ENCODE measurements around the gene REEP1. TPM values are rescaled to one million over a fixed set of nuclear protein-coding genes. Genes with fewer than 3 reads are reported as not detected.

REEP1 gene
- total and polyA plus RNA-seq, 9 of the 15 experiments (the other 6 are each of a cell fraction or from before 2014, with no cell fraction given), result 0.11 to 0.67 (median 0.13) TPM

DNA sequence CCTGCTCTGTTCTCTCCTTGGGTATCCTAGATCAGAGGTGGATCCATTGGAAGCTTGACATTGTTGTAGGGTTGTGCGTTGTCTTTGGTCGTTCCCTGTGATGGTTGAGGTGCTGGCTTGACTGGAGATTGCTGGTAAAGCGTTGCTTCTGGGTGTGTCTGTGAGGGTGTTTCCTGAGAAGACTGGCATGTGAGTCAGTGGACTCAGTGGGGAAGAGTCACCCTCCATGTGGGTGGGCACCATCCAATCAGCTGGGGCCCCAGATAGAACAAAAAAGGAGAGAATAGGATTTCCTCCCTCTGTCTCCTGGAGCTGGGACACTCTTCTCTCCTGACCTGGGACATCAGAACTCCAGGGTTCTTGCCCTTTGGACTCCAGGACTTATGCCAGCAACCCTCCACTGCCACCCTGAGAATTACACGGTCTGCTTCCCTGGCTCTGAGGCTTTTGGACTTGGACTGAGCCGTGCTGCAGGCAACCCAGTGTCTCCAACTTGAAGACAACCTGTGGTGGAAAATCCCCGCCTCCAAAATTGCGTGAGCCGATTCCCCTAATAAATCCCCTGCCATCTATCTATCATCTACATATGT lies 14.8 kb upstream of the REEP1 start:
- intact Hi-C loops (cut with micrococcal nuclease), result no loop called here
- Histone ChIP-seq H3K27ac (ENCODE audit: extremely low read depth, low read depth, low read length) (no peak overlapping the region), H3K36me3 (ENCODE audit: control insufficient read depth, insufficient read depth, low read length) (no peaks in the 10 kb centered on the region), H3K9me1 (ENCODE audit: control insufficient read depth, insufficient read depth, low read length) (no peaks in the 10 kb centered on the region), H3K4me3 (no peak overlapping the region), H3K79me2 (ENCODE audit: control insufficient read depth, insufficient read depth, low read length) (no peaks in the 10 kb centered on the region), H3K27me3 (ENCODE audit: control insufficient read depth in 2 of 2, insufficient read depth in 2 of 2, low read length in 2 of 2) (peaks cover 6 to 12% of the 10 kb centered on the region in 2 experiments; a peak in 4 of 5 replicates), H3K9me3 (replicated peaks; ENCODE audit: control insufficient read depth, insufficient read depth, low read depth, low read length) (no peaks in the 10 kb centered on the region), H2AFZ (ENCODE audit: low read depth, low read length) (no peak overlapping the region), H4K20me1 (replicated peaks; ENCODE audit: control insufficient read depth, insufficient read depth, low read length) (no peaks in the 10 kb centered on the region), H3K4me1 (replicated peaks in 1 of 2; ENCODE audit: control insufficient read depth in 2 of 2, insufficient read depth in 2 of 2, low read length in 2 of 2) (no peaks in the 10 kb centered on the region), H3K4me2 (ENCODE audit: insufficient read depth, low read length) (no peak overlapping the region), H3K9ac (ENCODE audit: insufficient read depth in 1 of 2, low read depth in 2 of 2, low read length in 2 of 2) (no peak overlapping the region)
- ATAC-seq (no peak), FAIRE-seq (no peak), DNase-seq (ENCODE audit: extremely low read depth in 1 of 4, low spot score in 3 of 4) (no peak)
- ChIA-PET CTCF (ENCODE audit: low intra/inter-chr PET ratio) (no interaction called here), POLR2A (no interaction called here)
- in situ Hi-C loops (cut with MboI), result no loop called here
- no peak for TF ChIP-seq NFXL1 (CRISPR knock-in tag; IDR thresholded peaks at IDR 0.05)
- TF ChIP-seq, protein P1, sequence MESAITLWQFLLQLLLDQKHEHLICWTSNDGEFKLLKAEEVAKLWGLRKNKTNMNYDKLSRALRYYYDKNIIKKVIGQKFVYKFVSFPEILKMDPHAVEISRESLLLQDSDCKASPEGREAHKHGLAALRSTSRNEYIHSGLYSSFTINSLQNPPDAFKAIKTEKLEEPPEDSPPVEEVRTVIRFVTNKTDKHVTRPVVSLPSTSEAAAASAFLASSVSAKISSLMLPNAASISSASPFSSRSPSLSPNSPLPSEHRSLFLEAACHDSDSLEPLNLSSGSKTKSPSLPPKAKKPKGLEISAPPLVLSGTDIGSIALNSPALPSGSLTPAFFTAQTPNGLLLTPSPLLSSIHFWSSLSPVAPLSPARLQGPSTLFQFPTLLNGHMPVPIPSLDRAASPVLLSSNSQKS (CRISPR knock-in tag; IDR thresholded peaks at IDR 0.05), result no peak
- TF ChIP-seq, protein P2, sequence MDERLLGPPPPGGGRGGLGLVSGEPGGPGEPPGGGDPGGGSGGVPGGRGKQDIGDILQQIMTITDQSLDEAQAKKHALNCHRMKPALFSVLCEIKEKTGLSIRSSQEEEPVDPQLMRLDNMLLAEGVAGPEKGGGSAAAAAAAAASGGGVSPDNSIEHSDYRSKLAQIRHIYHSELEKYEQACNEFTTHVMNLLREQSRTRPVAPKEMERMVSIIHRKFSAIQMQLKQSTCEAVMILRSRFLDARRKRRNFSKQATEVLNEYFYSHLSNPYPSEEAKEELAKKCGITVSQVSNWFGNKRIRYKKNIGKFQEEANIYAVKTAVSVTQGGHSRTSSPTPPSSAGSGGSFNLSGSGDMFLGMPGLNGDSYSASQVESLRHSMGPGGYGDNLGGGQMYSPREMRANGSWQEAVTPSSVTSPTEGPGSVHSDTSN (CRISPR knock-in tag; IDR thresholded peaks at IDR 0.05; ENCODE audit: low read depth), result no peak
- TF ChIP-seq, protein P2 (tag; conservative IDR thresholded peaks at IDR 0.05; ENCODE audit: low read depth), result no peak
- no peak for TF ChIP-seq ZFP30 (CRISPR knock-in tag; IDR thresholded peaks at IDR 0.05; ENCODE audit: borderline replicate concordance)
- no peak for TF ChIP-seq CREBBP (IDR thresholded peaks at IDR 0.05; ENCODE audit: low read depth, low read length)
- TF ChIP-seq, protein P3, sequence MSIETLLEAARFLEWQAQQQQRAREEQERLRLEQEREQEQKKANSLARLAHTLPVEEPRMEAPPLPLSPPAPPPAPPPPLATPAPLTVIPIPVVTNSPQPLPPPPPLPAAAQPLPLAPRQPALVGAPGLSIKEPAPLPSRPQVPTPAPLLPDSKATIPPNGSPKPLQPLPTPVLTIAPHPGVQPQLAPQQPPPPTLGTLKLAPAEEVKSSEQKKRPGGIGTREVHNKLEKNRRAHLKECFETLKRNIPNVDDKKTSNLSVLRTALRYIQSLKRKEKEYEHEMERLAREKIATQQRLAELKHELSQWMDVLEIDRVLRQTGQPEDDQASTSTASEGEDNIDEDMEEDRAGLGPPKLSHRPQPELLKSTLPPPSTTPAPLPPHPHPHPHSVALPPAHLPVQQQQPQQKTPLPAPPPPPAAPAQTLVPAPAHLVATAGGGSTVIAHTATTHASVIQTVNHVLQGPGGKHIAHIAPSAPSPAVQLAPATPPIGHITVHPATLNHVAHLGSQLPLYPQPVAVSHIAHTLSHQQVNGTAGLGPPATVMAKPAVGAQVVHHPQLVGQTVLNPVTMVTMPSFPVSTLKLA (conservative IDR thresholded peaks at IDR 0.05), result no peak
- TF ChIP-seq POLR2B (IDR thresholded peaks at IDR 0.05; ENCODE audit: low read depth, partially characterized antibody), result no peak
- TF ChIP-seq, protein P4, sequence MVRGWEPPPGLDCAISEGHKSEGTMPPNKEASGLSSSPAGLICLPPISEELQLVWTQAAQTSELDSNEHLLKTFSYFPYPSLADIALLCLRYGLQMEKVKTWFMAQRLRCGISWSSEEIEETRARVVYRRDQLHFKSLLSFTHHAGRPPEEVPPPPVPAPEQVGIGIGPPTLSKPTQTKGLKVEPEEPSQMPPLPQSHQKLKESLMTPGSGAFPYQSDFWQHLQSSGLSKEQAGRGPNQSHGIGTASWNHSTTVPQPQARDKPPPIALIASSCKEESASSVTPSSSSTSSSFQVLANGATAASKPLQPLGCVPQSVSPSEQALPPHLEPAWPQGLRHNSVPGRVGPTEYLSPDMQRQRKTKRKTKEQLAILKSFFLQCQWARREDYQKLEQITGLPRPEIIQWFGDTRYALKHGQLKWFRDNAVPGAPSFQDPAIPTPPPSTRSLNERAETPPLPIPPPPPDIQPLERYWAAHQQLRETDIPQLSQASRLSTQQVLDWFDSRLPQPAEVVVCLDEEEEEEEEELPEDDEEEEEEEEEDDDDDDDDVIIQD (CRISPR knock-in tag; IDR thresholded peaks at IDR 0.05), result no peak
- no peak for TF ChIP-seq POLR3A (IDR thresholded peaks at IDR 0.05; ENCODE audit: borderline replicate concordance, extremely low read depth, insufficient read depth, insufficient read length)
- TF ChIP-seq ZNF436 (CRISPR knock-in tag; IDR thresholded peaks at IDR 0.05), result no peak
- no peak for TF ChIP-seq TAF1 (IDR thresholded peaks at IDR 0.05; ENCODE audit: control insufficient read depth, extremely low read depth, insufficient read depth, low read length, severe bottlenecking)
- BruUV-seq (replicated peaks), result no TSS peak
- 1% methylated on average over 8 of the region's 8 CpGs for WGBS (ENCODE audit: insufficient coverage, low coverage, missing lambda C conversion rate)
